ENCODE measurements around the gene CLDN3. TPM values are rescaled to one million over a fixed set of nuclear protein-coding genes. Genes with fewer than 3 reads are reported as not detected.

CLDN3 gene
- total RNA-seq, 4 donors from 2014 or later: 0.80 TPM; not detected in 3

- intact Hi-C loops (cut with DNase I): no loop called here
- H3K4me1 ChIP-seq: no peaks in the 10 kb centered on the region
- no peak overlapping the region for H3K27ac ChIP-seq (replicated peaks in 1 of 4)
- no peaks in the 10 kb centered on the region for H3K9me3 ChIP-seq
- TF ChIP-seq EP300 (IDR thresholded peaks at IDR 0.05) (no peak), POLR2A (IDR thresholded peaks at IDR 0.05; ENCODE audit: low read depth) (no peak), POLR2AphosphoS5 (IDR thresholded peaks at IDR 0.05) (no peak)
- TF ChIP-seq, protein P1, sequence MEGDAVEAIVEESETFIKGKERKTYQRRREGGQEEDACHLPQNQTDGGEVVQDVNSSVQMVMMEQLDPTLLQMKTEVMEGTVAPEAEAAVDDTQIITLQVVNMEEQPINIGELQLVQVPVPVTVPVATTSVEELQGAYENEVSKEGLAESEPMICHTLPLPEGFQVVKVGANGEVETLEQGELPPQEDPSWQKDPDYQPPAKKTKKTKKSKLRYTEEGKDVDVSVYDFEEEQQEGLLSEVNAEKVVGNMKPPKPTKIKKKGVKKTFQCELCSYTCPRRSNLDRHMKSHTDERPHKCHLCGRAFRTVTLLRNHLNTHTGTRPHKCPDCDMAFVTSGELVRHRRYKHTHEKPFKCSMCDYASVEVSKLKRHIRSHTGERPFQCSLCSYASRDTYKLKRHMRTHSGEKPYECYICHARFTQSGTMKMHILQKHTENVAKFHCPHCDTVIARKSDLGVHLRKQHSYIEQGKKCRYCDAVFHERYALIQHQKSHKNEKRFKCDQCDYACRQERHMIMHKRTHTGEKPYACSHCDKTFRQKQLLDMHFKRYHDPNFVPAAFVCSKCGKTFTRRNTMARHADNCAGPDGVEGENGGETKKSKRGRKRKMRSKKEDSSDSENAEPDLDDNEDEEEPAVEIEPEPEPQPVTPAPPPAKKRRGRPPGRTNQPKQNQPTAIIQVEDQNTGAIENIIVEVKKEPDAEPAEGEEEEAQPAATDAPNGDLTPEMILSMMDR (IDR thresholded peaks at IDR 0.05): no peak
- H3K4me3 ChIP-seq: no peak overlapping the region
- H3K36me3 ChIP-seq: no peaks in the 10 kb centered on the region
- WGBS: 82% methylated on average over 1 of the region's 1 CpG
- DNase-seq (ENCODE audit: extremely low spot score): no peak
- H3K27me3 ChIP-seq: peaks cover 0 to 3% (median 0%) of the 10 kb centered on the region in 4 donors
Observed at GRCh38 chr7:73762659-73762999, 7.4 kb downstream of the CLDN3 start.

DNA sequence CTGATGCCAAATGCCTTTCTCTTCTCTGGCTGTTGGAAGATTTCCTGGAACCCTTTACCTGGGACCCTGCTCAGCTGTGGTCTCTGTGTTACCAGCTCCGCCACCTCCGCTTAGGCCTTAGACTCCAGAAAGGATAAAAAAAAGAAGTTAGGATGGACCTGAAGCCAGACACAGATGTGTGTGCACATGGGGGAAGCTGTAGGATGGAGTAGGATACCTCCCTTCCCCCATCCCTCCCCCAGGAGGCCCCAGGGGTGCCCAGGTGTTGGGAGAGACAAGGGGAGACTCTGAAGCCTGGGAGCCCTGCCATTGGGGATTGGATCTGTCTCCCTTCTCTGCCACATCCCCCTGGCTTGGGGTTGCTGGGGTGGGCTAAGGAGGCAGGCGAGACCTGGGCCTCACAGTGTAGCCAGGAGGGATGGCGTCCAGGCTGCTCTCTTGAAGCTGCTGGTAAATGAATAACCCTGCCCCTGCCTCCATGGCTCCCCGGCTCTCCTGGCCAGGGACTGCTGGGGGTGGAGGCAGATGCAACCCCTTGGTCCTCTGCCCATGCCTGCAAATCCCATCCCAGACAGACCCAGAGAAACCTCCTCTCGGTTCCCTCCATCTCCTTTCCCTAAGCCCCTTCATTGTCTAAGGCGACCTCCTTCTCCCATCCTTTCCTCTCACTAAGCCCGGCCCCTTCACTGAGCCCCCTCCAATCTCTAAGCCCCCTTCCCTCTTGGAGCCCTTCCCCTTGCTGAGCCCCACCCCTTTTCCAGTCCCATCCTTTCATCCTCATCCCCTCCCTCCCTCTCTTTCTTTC, 8.0 kb downstream of the CLDN3 start:
- H3K4me3 ChIP-seq: no peak overlapping the region
- H3K9me3 ChIP-seq: no peaks in the 10 kb centered on the region
- intact Hi-C loops (cut with DNase I): no loop called here
- H3K27me3 ChIP-seq: no peaks in the 10 kb centered on the region
- no peak for DNase-seq (ENCODE audit: extremely low spot score)
- 59% methylated on average over 6 of the region's 8 CpGs for WGBS
- no peaks in the 10 kb centered on the region for H3K4me1 ChIP-seq
- H3K36me3 ChIP-seq: no peaks in the 10 kb centered on the region
- no peak overlapping the region for H3K27ac ChIP-seq (replicated peaks in 1 of 4)
- TF ChIP-seq POLR2A (IDR thresholded peaks at IDR 0.05; ENCODE audit: low read depth) (no peak), POLR2AphosphoS5 (IDR thresholded peaks at IDR 0.05) (no peak), EP300 (IDR thresholded peaks at IDR 0.05) (no peak)
- TF ChIP-seq, protein P1 (IDR thresholded peaks at IDR 0.05): no peak

- no peaks in the 10 kb centered on the region for H3K4me1 ChIP-seq
- no peak overlapping the region for H3K4me3 ChIP-seq
- intact Hi-C loops (cut with DNase I): no loop called here
- no peaks in the 10 kb centered on the region for H3K36me3 ChIP-seq
- no peaks in the 10 kb centered on the region for H3K9me3 ChIP-seq
- H3K27ac ChIP-seq (replicated peaks in 1 of 4): no peak overlapping the region
- no peak for DNase-seq (ENCODE audit: extremely low spot score)
- 85% methylated on average over 7 of the region's 7 CpGs for WGBS
- TF ChIP-seq POLR2A (IDR thresholded peaks at IDR 0.05; ENCODE audit: low read depth) (no peak), EP300 (IDR thresholded peaks at IDR 0.05) (no peak), POLR2AphosphoS5 (IDR thresholded peaks at IDR 0.05) (no peak)
- TF ChIP-seq, protein P1 (IDR thresholded peaks at IDR 0.05): no peak
- no peaks in the 10 kb centered on the region for H3K27me3 ChIP-seq
Observed at GRCh38 chr7:73758581-73759138, 11.4 kb downstream of the CLDN3 start.

GRCh38 chr7:73749931-73750776, 19.9 kb downstream of the CLDN3 start:
- Histone ChIP-seq H3K27ac (replicated peaks in 1 of 4) (no peak overlapping the region), H3K9me3 (no peaks in the 10 kb centered on the region), H3K27me3 (no peaks in the 10 kb centered on the region), H3K36me3 (no peaks in the 10 kb centered on the region), H3K4me1 (peaks cover 0 to 16% (median 10%) of the 10 kb centered on the region in 4 donors), H3K4me3 (no peak overlapping the region)
- intact Hi-C loops (cut with DNase I): no loop called here
- WGBS: 88% methylated on average over 14 of the region's 16 CpGs
- DNase-seq (ENCODE audit: extremely low spot score): no peak
- TF ChIP-seq POLR2AphosphoS5 (IDR thresholded peaks at IDR 0.05) (no peak), EP300 (IDR thresholded peaks at IDR 0.05) (no peak), POLR2A (IDR thresholded peaks at IDR 0.05; ENCODE audit: low read depth) (no peak)
- TF ChIP-seq, protein P1 (IDR thresholded peaks at IDR 0.05): no peak
